ENCODE data around the gene OVCA2. TPM values are rescaled to one million over a fixed set of nuclear protein-coding genes. Genes with fewer than 3 reads are reported as not detected.
"Not testable (repeated sequence)": the region's sequence is repeated elsewhere in the genome, so short reads cannot be mapped to it uniquely, and the experiment has no call there.

The OVCA2 gene
- total RNA-seq, 4 donors from 2014 or later: 32.4 to 49.0 (median 37.8) TPM

DNA sequence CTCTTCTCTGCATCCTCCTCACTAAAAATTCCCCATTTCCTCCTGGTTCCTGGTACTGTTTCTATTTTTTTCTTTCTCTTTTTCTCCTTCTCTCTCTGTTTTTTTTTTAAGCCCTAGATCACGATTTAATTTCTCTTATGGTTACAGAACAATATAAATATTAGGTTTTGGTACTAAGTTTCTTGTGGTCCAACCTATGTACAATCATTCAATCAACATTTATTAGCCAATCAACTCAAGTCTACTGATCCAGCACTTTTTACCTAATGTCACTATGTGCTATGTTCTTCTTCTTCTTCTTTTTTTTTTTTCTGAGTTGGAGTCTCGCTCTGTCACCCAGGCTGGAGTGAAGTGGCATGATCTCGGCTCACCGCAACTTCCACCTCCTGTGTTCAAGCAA lies 29.3 kb upstream of the OVCA2 start:
- DNase-seq: no peak
- Histone ChIP-seq H3K4me1 (no peaks in the 10 kb centered on the region), H3K9me3 (no peaks in the 10 kb centered on the region), H3K27me3 (no peaks in the 10 kb centered on the region), H3K36me3 (no peaks in the 10 kb centered on the region), H3K4me3 (no peak overlapping the region), H3K27ac (no peak overlapping the region)
- no peak for TF ChIP-seq POLR2A (IDR thresholded peaks at IDR 0.05)
- TF ChIP-seq, protein P1, sequence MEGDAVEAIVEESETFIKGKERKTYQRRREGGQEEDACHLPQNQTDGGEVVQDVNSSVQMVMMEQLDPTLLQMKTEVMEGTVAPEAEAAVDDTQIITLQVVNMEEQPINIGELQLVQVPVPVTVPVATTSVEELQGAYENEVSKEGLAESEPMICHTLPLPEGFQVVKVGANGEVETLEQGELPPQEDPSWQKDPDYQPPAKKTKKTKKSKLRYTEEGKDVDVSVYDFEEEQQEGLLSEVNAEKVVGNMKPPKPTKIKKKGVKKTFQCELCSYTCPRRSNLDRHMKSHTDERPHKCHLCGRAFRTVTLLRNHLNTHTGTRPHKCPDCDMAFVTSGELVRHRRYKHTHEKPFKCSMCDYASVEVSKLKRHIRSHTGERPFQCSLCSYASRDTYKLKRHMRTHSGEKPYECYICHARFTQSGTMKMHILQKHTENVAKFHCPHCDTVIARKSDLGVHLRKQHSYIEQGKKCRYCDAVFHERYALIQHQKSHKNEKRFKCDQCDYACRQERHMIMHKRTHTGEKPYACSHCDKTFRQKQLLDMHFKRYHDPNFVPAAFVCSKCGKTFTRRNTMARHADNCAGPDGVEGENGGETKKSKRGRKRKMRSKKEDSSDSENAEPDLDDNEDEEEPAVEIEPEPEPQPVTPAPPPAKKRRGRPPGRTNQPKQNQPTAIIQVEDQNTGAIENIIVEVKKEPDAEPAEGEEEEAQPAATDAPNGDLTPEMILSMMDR (IDR thresholded peaks at IDR 0.05): no peak

DNA sequence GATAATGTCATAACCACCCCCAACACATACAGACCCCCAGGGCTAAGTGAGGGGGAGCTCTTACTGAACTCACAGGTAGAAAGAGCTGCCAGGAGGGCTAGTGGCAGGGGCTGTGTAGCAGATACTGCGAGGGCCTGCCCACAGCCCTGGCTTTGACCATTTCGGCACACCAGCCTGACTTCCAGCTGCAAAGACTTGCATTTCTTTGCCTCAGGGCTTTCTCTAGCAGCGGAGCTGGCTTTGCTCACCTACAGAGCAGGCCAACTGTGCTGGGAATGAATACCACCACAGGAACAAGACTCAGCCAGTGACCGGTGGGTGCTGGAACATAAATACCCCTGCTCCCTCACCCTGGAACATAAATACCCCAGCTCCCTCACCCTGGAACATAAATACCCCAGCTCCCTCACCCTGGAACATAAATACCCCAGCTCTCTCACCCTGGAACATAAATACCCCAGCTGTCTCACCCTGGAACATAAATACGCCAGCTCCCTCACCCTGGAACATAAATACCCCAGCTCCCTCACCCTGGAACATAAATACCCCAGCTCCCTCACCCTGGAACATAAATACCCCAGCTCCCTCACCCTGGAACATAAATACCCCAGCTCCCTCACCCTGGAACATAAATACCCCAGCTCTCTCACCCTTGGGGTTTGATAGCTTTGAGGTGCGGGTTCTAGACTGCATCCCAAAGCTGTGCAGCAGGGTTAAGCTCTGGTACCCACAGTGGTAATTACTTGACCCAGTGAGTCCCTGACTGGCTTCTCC lies 28.4 kb upstream of the OVCA2 start:
- DNase-seq, H3K27me3 ChIP-seq, H3K4me3 ChIP-seq, H3K36me3 ChIP-seq, H3K27ac ChIP-seq, H3K9me3 ChIP-seq, H3K4me1 ChIP-seq: not testable (repeated sequence)

DNA sequence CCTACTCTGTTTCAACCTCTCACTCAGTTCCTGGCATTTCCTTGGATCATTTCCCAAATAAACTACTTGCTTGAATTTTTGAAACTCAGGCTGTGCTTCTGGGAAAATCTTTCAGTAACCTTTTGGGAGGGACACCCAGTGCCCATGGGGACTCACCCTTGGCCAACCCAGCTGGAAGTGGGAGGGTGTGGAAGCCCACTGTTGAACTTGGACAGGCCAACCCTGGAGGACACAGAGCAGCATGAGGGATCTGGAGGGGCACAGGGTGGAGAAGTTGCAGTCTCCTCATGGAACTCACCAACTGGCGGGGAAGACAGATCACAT lies 27.9 kb upstream of the OVCA2 start:
- no peaks in the 10 kb centered on the region for H3K9me3 ChIP-seq
- no peak overlapping the region for H3K27ac ChIP-seq
- no peak for DNase-seq
- H3K27me3 ChIP-seq: no peaks in the 10 kb centered on the region
- H3K4me3 ChIP-seq: no peak overlapping the region
- no peaks in the 10 kb centered on the region for H3K36me3 ChIP-seq
- no peak for TF ChIP-seq POLR2A (IDR thresholded peaks at IDR 0.05)
- TF ChIP-seq, protein P1 (IDR thresholded peaks at IDR 0.05): no peak
- no peaks in the 10 kb centered on the region for H3K4me1 ChIP-seq

DNA sequence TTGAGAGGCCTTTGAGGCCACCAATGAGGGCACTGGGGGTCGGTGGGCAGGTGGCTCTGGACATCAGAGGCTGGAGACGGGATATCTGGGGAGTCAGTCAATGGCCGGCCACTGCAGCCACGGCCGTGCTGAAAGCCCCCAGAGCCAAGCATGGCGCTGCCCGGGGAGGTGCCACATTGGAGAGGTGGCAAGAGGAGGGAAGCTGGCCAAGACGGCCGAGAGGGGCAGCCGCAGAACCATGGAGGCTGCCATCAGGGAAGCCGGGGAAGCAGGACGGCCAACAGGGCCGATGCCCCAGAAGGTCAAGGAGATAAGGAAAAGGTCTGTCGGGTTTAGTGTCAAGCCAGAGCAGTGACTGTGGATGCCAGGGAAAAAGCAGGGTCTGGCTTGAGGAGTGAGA lies 26.5 kb upstream of the OVCA2 start:
- H3K4me3 ChIP-seq: no peak overlapping the region
- TF ChIP-seq, protein P1 (IDR thresholded peaks at IDR 0.05): no peak
- no peaks in the 10 kb centered on the region for H3K27me3 ChIP-seq
- no peaks in the 10 kb centered on the region for H3K4me1 ChIP-seq
- H3K36me3 ChIP-seq: no peaks in the 10 kb centered on the region
- no peak for DNase-seq
- no peaks in the 10 kb centered on the region for H3K9me3 ChIP-seq
- no peak overlapping the region for H3K27ac ChIP-seq

DNA sequence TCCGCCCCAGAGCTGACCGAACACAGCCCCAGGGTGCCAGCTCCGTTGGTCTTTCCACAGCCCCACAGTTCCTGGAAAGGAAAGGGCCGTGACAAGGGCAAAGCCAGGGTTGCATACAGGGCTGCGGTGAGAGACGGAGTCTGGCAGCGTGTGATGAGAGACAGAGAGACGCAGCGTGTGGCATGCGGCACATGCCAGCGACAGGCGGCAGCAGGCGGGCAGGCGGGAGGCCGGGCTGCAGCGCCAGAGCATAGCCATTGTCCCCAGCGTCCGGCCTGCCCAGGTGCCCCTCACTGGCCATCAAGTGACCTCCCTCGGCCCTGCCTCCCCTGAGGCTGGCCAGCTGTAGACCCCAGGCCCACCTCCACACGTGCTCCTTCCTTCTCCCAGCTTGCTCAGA lies 25.3 kb upstream of the OVCA2 start:
- no peaks in the 10 kb centered on the region for H3K4me1 ChIP-seq
- H3K27ac ChIP-seq: no peak overlapping the region
- no peaks in the 10 kb centered on the region for H3K27me3 ChIP-seq
- no peak for TF ChIP-seq POLR2A (IDR thresholded peaks at IDR 0.05)
- TF ChIP-seq, protein P1 (IDR thresholded peaks at IDR 0.05): no peak
- H3K36me3 ChIP-seq: no peaks in the 10 kb centered on the region
- DNase-seq: no peak
- H3K9me3 ChIP-seq: no peaks in the 10 kb centered on the region
- H3K4me3 ChIP-seq: no peak overlapping the region

DNA sequence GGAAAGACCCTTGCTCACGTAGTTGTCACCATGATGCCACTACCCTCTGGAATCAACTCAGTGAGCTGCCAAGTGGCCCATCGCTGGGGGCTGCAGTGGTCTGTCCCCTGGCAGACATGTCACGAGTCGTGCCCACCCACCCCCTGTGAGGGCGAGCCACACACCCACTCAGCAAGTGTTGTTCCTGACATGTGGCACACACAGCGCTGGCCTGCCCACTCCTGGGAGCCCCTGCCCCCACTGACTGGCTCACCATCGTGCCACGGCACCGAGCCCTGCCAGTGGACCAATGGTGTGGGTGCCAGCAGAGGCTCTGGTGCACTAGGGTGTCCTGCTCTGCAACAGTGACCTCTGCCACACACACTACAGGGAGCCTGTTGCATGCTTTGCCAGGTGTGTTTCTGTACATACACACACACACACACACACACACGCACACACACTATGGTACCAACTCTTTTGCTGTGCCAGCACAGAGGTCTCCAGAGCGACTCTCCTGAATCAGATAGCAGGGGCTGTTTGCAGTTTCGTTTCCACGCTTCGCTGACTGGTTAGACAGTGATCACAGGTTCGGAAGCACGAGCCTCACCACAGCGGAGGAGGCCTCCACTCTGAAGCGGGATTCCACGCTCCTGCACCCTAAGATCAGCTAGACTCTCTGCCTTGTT lies 24.4 kb upstream of the OVCA2 start:
- TF ChIP-seq, protein P1 (IDR thresholded peaks at IDR 0.05): no peak
- TF ChIP-seq POLR2A (IDR thresholded peaks at IDR 0.05): no peak
- DNase-seq: peak in 2 of 3 donors; percentile 63 to 67
- no peaks in the 10 kb centered on the region for H3K27me3 ChIP-seq

More for the DNA sequence above, 24.4 kb upstream of the OVCA2 start:
- H3K4me3 ChIP-seq: no peak overlapping the region
- H3K27ac ChIP-seq: no peak overlapping the region
- H3K4me1 ChIP-seq: no peaks in the 10 kb centered on the region
- H3K36me3 ChIP-seq: no peaks in the 10 kb centered on the region
- no peaks in the 10 kb centered on the region for H3K9me3 ChIP-seq
